Activated T-cell treated with anti-CD3 and anti-CD28 coated beads for 1 hour (primary cell): ENCODE data around the gene SLC13A5.

Experiments used
- DNase-seq: peaks from one replicate; pipeline ENCODE4 v3.0.0-alpha.2; 2020; ENCODE audit warnings: low read depth

The SLC13A5 gene

DNA sequence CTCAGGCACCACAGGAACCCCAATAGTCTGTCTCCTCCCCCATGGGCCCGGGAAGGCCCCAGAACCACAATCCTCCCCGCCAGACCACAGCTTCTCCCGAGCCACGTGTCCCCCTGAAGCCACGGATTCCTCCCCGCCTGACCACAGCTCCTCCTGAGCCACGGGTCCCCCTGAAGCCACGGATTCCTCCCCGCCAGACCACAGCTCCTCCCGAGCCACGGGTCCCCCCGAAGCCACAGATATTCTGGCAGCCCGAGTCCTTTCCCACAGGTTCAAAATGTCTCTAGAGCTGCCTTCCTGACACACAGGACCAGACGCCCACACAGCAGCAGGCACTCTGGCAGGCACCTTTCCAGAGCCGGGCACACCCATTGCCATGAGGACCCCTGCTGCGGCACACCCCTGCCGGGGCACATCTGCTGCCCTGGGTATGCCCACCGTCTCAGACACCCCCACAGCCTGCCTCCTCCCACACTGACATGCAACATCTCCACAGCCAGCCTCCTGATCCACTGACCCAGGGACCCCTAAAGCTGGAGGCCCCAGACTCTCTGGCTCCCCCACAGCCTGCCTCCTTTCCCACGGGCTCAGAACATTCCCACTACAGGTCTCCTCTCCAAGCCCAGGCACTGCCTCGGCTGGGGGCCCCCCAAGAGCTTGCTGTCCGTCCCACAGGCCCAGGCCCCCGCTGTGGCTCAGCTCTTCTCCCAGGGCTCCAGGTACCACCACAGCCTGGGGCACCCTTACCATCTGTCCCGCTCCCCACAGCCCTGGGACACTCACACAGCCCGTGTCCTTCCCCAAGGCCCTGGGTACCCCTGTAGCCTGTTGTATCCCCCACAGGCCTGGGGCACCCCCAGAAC lies 74.9 kb downstream of the SLC13A5 start:
- no peak for DNase-seq

- DNase-seq = no peak
Observed at GRCh38 chr17:6637458-6637840, 75.7 kb downstream of the SLC13A5 start.

DNA sequence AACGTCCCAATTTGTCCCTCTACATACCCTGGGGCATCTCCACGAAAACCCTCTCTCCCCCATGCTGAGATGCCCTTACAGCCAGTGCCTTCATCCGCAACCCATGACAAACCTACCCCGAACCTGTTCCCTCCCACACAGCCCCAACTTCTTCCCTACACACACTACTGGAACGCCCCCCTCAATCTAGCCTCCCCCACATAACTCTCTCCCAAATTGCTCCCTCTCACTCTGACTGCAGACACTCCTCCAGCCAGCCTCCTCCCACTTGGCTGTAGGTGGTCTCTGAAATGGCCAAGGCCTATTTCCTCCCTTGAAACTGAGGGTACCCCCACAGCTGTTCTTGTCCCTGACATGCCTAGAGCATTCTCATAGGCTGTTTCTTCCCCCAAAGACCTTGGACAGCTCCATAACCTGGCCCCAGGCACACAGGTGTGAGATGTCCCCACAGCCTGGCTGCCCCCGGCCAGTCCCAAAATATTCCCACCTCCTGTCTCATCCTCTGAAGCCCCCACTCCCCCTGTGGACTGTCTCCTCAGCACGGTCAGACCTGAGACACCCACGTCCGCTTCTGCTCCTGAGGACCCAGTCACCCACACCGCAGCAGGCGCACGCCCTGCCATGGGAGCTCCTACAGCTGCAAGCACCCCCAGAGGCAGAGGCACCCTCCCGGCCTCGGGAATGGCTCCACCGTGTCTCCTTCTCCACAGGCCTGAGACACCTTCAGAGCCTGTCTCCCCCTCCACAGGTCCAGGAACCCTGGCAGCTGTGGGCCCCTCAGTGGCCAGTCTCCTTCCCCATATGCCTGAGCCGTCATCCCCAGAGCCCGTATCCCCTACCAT lies 76.3 kb downstream of the SLC13A5 start:
- DNase-seq = no peak

DNA sequence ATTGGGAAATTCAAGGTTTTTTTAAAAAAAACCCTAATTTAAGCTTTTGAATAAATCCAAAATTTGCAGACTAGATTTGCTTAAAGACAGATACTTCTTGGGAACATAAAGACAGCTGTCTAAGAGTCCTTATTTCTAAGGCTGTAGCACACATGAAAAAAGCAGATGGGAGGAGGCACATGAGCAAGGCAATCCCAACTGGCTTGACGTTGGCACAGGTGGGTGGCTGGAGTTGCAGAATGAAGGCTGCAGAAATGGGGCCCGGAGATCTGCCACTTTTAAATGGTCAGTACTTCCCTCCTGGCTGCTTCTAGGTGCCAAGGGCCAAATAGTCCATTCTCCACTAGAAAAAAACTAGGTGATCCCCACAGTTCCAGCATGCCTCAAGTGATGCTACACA lies 77.1 kb downstream of the SLC13A5 start:
- DNase-seq = no peak
